Calu3 (cell line): ENCODE results near the gene WDR83. TPM values are rescaled to one million over a fixed set of nuclear protein-coding genes. Genes with fewer than 3 reads are reported as not detected.

ENCODE experiments used
- BruUV-seq: library from RNA; stranded (reverse); fragments of 400-500 nt; replicated peaks from 2 replicates; lab custom pipeline; 2021; lab: Mats Ljungman, UMichigan
- CTCF ChIA-PET: fragments of 300-600 bp; sonication (Branson Sonifier 250); formaldehyde crosslinking; loops from one replicate; lab custom pipeline; 2022; ENCODE audit warnings: antibody characterized with exemption; lab: Charles Lee
- DNase-seq: peaks from one replicate; pipeline ENCODE4 v3.0.0; 2022
- H3K27ac Mint-ChIP-seq: one replicate; pipeline ENCODE4 v1.8.0; 2022; ENCODE audit warnings: mixed read lengths; ENCODE audit not compliant: unreplicated experiment
- H3K27me3 Mint-ChIP-seq: one replicate; pipeline ENCODE4 v1.8.0; 2022; ENCODE audit warnings: mixed read lengths; ENCODE audit not compliant: unreplicated experiment
- H3K36me3 Mint-ChIP-seq: one replicate; pipeline ENCODE4 v1.8.0; 2022; ENCODE audit warnings: mild to moderate bottlenecking, moderate library complexity, mixed read lengths; ENCODE audit not compliant: insufficient read depth, unreplicated experiment
- H3K4me1 Mint-ChIP-seq: one replicate; pipeline ENCODE4 v1.8.0; 2022; ENCODE audit warnings: mild to moderate bottlenecking, low read depth, mixed read lengths; ENCODE audit not compliant: unreplicated experiment
- H3K4me3 Mint-ChIP-seq: one replicate; pipeline ENCODE4 v1.8.0; 2022; ENCODE audit warnings: mild to moderate bottlenecking, low read depth, moderate library complexity, mixed read lengths; ENCODE audit not compliant: unreplicated experiment
- H3K9me3 Mint-ChIP-seq: one replicate; pipeline ENCODE4 v1.8.0; 2022; ENCODE audit warnings: low read depth, mixed read lengths; ENCODE audit not compliant: unreplicated experiment
- CTCF ChIP-seq: fragments of 200-600 bp; IDR thresholded peaks from one replicate; pipeline ENCODE4 v1.8.0; 2022; ENCODE audit warnings: antibody characterized with exemption; ENCODE audit not compliant: unreplicated experiment
- intact Hi-C: fragments of 100-400 bp; cut with micrococcal nuclease; formaldehyde crosslinking; loops from one replicate; pipeline ENCODE4 v1.10.0; 2022; ENCODE audit not compliant: unreplicated experiment
- total RNA-seq: library from RNA; stranded (reverse); gene quantifications from 2 replicates; pipeline ENCODE4 v1.2.3, GENCODE V29; 2022

Gene WDR83
- total RNA-seq, 1 experiment from 2014 or later: 10.1 TPM

GRCh38 chr19:12698138-12698537 lies 31.5 kb downstream of the WDR83 start:
- DNase-seq: no peak
- Mint-ChIP-seq H3K27ac (no peak overlapping the region), H3K36me3 (peaks cover 29% of the 10 kb centered on the region), H3K27me3 (no peaks in the 10 kb centered on the region), H3K9me3 (no peaks in the 10 kb centered on the region), H3K4me1 (no peaks in the 10 kb centered on the region), H3K4me3 (no peak overlapping the region)
- intact Hi-C loops: no loop called here
- BruUV-seq: no TSS peak
- CTCF ChIA-PET: no interaction called here
- TF ChIP-seq CTCF: no peak

GRCh38 chr19:12701596-12702282 lies 35.1 kb downstream of the WDR83 start:
- no peak for TF ChIP-seq CTCF
- Mint-ChIP-seq H3K27me3 (no peaks in the 10 kb centered on the region), H3K4me3 (no peak overlapping the region), H3K36me3 (peaks cover 26% of the 10 kb centered on the region), H3K9me3 (no peaks in the 10 kb centered on the region), H3K4me1 (no peaks in the 10 kb centered on the region), H3K27ac (no peak overlapping the region)
- CTCF ChIA-PET: no interaction called here
- DNase-seq: no peak
- intact Hi-C loops: no loop called here
- no TSS peak for BruUV-seq

GRCh38 chr19:12703046-12703445 lies 36.4 kb downstream of the WDR83 start:
- no TSS peak for BruUV-seq
- Mint-ChIP-seq H3K27me3 (no peaks in the 10 kb centered on the region), H3K9me3 (no peaks in the 10 kb centered on the region), H3K36me3 (peaks cover 34% of the 10 kb centered on the region), H3K4me1 (no peaks in the 10 kb centered on the region), H3K27ac (no peak overlapping the region), H3K4me3 (no peak overlapping the region)
- intact Hi-C loops: no loop called here
- no peak for TF ChIP-seq CTCF
- CTCF ChIA-PET: no interaction called here
- DNase-seq: no peak

- CTCF ChIA-PET: no interaction called here
- Mint-ChIP-seq H3K4me3 (no peak overlapping the region), H3K27ac (no peak overlapping the region), H3K27me3 (no peaks in the 10 kb centered on the region), H3K36me3 (peaks cover 41% of the 10 kb centered on the region), H3K4me1 (no peaks in the 10 kb centered on the region), H3K9me3 (no peaks in the 10 kb centered on the region)
- BruUV-seq: no TSS peak
- no peak for DNase-seq
- intact Hi-C loops: no loop called here
- no peak for TF ChIP-seq CTCF
Observed at GRCh38 chr19:12705169-12705568, 38.6 kb downstream of the WDR83 start.
